Ovary (tissue), 10 donors: Measurements from ENCODE around the gene STAB1. TPM values are rescaled to one million over a fixed set of nuclear protein-coding genes. Genes with fewer than 3 reads are reported as not detected.

Experiments
- DNase-seq, 5 donors: peaks; one replicate each; pipeline ENCODE4 v3.0.0-alpha.2; 2019 to 2020
- H3K27ac ChIP-seq, 2 donors: fragments of 200-600 bp; one replicate each; pipeline versions ENCODE4 v1.5.1 to v1.8.0; 2019 to 2022
- H3K27me3 ChIP-seq: fragments of 200-600 bp; one replicate; pipeline ENCODE4 v1.8.0; 2022
- H3K36me3 ChIP-seq: fragments of 200-600 bp; sonication (generic); one replicate; pipeline ENCODE4 v1.5.1; 2019
- H3K4me1 ChIP-seq: one replicate; pipeline ENCODE4 v1.8.1; 2013; ENCODE audit warnings: mild to moderate bottlenecking, moderate library complexity; ENCODE audit not compliant: insufficient read depth
- H3K4me3 ChIP-seq: fragments of 200-600 bp; sonication (generic); one replicate; pipeline ENCODE4 v1.5.1; 2017
- H3K9me3 ChIP-seq, 2 donors: fragments of 200-600 bp in 1 of 2; sonication (generic) in 1 of 2; one replicate each; pipeline versions ENCODE4 v1.5.1 to v1.8.1; 2013 to 2019; ENCODE audit warnings: mild to moderate bottlenecking in 1 of 2, moderate library complexity in 1 of 2
- CTCF ChIP-seq, 3 donors: fragments of 450-650 bp in 2 of 3; fragments of 200-600 bp in 1 of 3; IDR thresholded peaks; one replicate each; pipeline versions ENCODE4 v1.5.1 to v1.8.0; 2016 to 2022; ENCODE audit warnings: antibody characterized with exemption in 3 of 3, mild to moderate bottlenecking in 1 of 3
- EP300 ChIP-seq: sonication (generic); formaldehyde crosslinking; IDR thresholded peaks from one replicate; pipeline ENCODE4 v1.6.1; 2017; ENCODE audit warnings: antibody characterized with exemption
- POLR2A ChIP-seq: fragments of 450-650 bp; IDR thresholded peaks from one replicate; pipeline ENCODE4 v1.6.1; 2017; ENCODE audit warnings: antibody characterized with exemption, mild to moderate bottlenecking, moderate library complexity
- WGBS, 3 donors: extraction: QIAGEN DNeasy Blood & Tissue Kit in 1 of 3; methylation state at CpG; one replicate each; pipeline versions ENCODE4 v1.1.5 to v1.1.7; 2013 to 2017; 5-methylcytosine and 5-hydroxymethylcytosine counted together
- intact Hi-C, 4 donors: fragments of 100-400 bp; cut with DNase I; formaldehyde crosslinking; loops; one replicate each; pipeline versions ENCODE4 v1.11.0 to v1.15.1; 2022 to 2023
- long read RNA-seq, 3 donors: library from polyadenylated mRNA in 2 of 3; unstranded in 2 of 3; transcript quantifications; one replicate each; pipeline ENCODE4 v2.0.0 and lab custom pipeline, GENCODE V29; 2021 to 2026
- polyA plus RNA-seq, 2 donors: library from polyadenylated mRNA; stranded (reverse); fragments of 200-250 nt in 1 of 2; fragments of 350-450 nt in 1 of 2; fragmentation: Illumina TruSeq in 1 of 2; extraction: RNeasy Lipid Tissue Mini Kit (QIAGEN cat#74804) in 1 of 2; gene quantifications; one replicate each; pipeline ENCODE4 v1.2.3, GENCODE V29; 2013 to 2014
- total RNA-seq, 7 donors: library from RNA; depleted of rRNA in 2 of 7; stranded (reverse); fragments of >200 nt in 2 of 7; fragmentation: NEBNext Ultra II Directional in 3 of 7; extraction: Animal tissue kit (Norgen Biotek cat#: 25700) in 3 of 7; gene quantifications; one replicate each; pipeline versions ENCODE4 v1.1.0 to v1.2.4, GENCODE V29; 2016 to 2023
- donor health status: DM: no; HTN: no; CAD: no; lungs with moderate emphysema.
- donor health status: DM: no; HTN: no; CAD: no.
- donor health status: Bipolar disorder and iron deficiency.
- donor health status: DM: yes; HTN: yes; CAD: no.
- donor health status: DM: no; HTN: no; CAD: no.
- donor health status: DM: yes; HTN: yes; CAD: no.

Gene STAB1
- 100 to 1,000 TPM in 2 of 7 donors, 10 to 100 TPM in 5; 31.3 to 114 (median 47.5) TPM for total RNA-seq
- 10 to 100 TPM; 21.4 to 50.7 TPM for polyA plus RNA-seq
- long read RNA-seq, donor 1, partial matches to known transcripts: 26 of 43 reads
- long read RNA-seq, donor 1, other reads (novel, unspliced or antisense): 15 of 43 reads
- long read RNA-seq, donor 2, partial matches to known transcripts: 183 of 274 reads
- long read RNA-seq, donor 2, other reads (novel, unspliced or antisense): 91 of 274 reads
- long read RNA-seq, donor 3, full-length matches to known transcripts: 4 of 180 reads
- long read RNA-seq, donor 3, partial matches to known transcripts: 111 of 180 reads
- long read RNA-seq, donor 3, other reads (novel, unspliced or antisense): 65 of 180 reads

- Histone ChIP-seq H3K4me1 (no peaks in the 10 kb centered on the region), H3K27me3 (no peaks in the 10 kb centered on the region), H3K36me3 (no peaks in the 10 kb centered on the region), H3K4me3 (peak within 1 kb of the TSS; percentile 8), H3K9me3 (no peaks in the 10 kb centered on the region), H3K27ac (peak within 1 kb of the TSS in 1 of 2 donors; percentile 37)
- WGBS, 3 donors: 36 to 47% (median 47%) methylated on average over 25 of the region's 25 CpGs
- DNase-seq: peak in 2 of 5 donors; percentile 53 to 62
- intact Hi-C loops: no loop called here
- no peak for TF ChIP-seq POLR2A
- TF ChIP-seq CTCF (IDR thresholded peaks at IDR 0.05): no peak
These were observed at the start of gene STAB1 for GRCh38 chr3:52494886-52495495. Gene STAB1, plus strand, starts transcription at chr3:52495338. Its CDS starts 76 bp downstream, at chr3:52495414.

- WGBS, 3 donors: 83 to 93% (median 89%) methylated on average over 4 of the region's 4 CpGs
- Histone ChIP-seq H3K27ac (no peak overlapping the region), H3K9me3 (no peaks in the 10 kb centered on the region), H3K4me3 (no peak overlapping the region), H3K27me3 (no peaks in the 10 kb centered on the region), H3K4me1 (peaks cover 1% of the 10 kb centered on the region), H3K36me3 (no peaks in the 10 kb centered on the region)
- no peak for DNase-seq
- no peak for TF ChIP-seq CTCF (IDR thresholded peaks at IDR 0.05)
- no peak for TF ChIP-seq POLR2A
- TF ChIP-seq EP300: no peak
- intact Hi-C loops: loop anchor here in 2 of 4 donors (2.0 kb wide), 1 partner anchor 17 kb away; no protein-coding TSS in a partner anchor
These were observed 49.1 kb upstream of the STAB1 start for GRCh38 chr3:52446042-52446441.

- Histone ChIP-seq H3K4me3 (no peak overlapping the region), H3K27ac (no peak overlapping the region), H3K36me3 (no peaks in the 10 kb centered on the region), H3K4me1 (peaks cover 1% of the 10 kb centered on the region), H3K9me3 (no peaks in the 10 kb centered on the region), H3K27me3 (no peaks in the 10 kb centered on the region)
- TF ChIP-seq CTCF (IDR thresholded peaks at IDR 0.05) (peak; percentile 81 to 98 (median 95)), EP300 (no peak)
- intact Hi-C loops: loop anchor here in 2 of 4 donors (2.0 kb wide), 1 partner anchor 18 kb away; no protein-coding TSS in a partner anchor
- 16 to 35% (median 33%) methylated on average over 10 to 13 of the region's 13 CpGs for WGBS, 3 donors
- DNase-seq: peak in 4 of 5 donors; percentile 55 to 70 (median 66)
These were observed 48.3 kb upstream of the STAB1 start for GRCh38 chr3:52446631-52447511.
